Measurements from ENCODE around the gene MIPOL1. TPM values are rescaled to one million over a fixed set of nuclear protein-coding genes. Genes with fewer than 3 reads are reported as not detected.
A peak's percentile ranks its signal among the peaks of the same experiment; 100 is the strongest.

MIPOL1 gene
- total and polyA plus RNA-seq, 2 of the 13 experiments (the other 11 are each of a cell fraction or from before 2014, with no cell fraction given): 8.6 to 34.2 TPM

- TF ChIP-seq ZNF501 (CRISPR knock-in tag; IDR thresholded peaks at IDR 0.05): no peak
- no peak for TF ChIP-seq RXRB (CRISPR knock-in tag; IDR thresholded peaks at IDR 0.05; ENCODE audit: borderline replicate concordance)
- peak; percentile 19; the same call in 1 of the 2 replicates for TF ChIP-seq RXRA (CRISPR knock-in tag; IDR thresholded peaks at IDR 0.05)
- no peak for TF ChIP-seq FUBP1 (CRISPR knock-in tag; IDR thresholded peaks at IDR 0.05; ENCODE audit: borderline replicate concordance)
- TF ChIP-seq, protein P1, sequence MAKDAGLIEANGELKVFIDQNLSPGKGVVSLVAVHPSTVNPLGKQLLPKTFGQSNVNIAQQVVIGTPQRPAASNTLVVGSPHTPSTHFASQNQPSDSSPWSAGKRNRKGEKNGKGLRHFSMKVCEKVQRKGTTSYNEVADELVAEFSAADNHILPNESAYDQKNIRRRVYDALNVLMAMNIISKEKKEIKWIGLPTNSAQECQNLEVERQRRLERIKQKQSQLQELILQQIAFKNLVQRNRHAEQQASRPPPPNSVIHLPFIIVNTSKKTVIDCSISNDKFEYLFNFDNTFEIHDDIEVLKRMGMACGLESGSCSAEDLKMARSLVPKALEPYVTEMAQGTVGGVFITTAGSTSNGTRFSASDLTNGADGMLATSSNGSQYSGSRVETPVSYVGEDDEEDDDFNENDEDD (CRISPR knock-in tag; IDR thresholded peaks at IDR 0.05; ENCODE audit: borderline replicate concordance): no peak
- no peak for TF ChIP-seq RERE (CRISPR knock-in tag; IDR thresholded peaks at IDR 0.05; ENCODE audit: low read depth)
- TF ChIP-seq SETDB1 (CRISPR knock-in tag; IDR thresholded peaks at IDR 0.05; ENCODE audit: borderline replicate concordance): no peak
- TF ChIP-seq ZBTB1 (CRISPR knock-in tag; IDR thresholded peaks at IDR 0.05; ENCODE audit: borderline replicate concordance): no peak
- TF ChIP-seq, protein P2, sequence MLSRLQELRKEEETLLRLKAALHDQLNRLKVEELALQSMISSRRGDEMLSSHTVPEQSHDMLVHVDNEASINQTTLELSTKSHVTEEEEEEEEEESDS (CRISPR knock-in tag; IDR thresholded peaks at IDR 0.05; ENCODE audit: borderline replicate concordance): no peak
- no peak for TF ChIP-seq TBP (CRISPR knock-in tag; IDR thresholded peaks at IDR 0.05)
- no peak for TF ChIP-seq ZSCAN31 (CRISPR knock-in tag; IDR thresholded peaks at IDR 0.05; ENCODE audit: low read depth)
- no peak for TF ChIP-seq ZNF296 (CRISPR knock-in tag; conservative IDR thresholded peaks at IDR 0.05)
- no peak for TF ChIP-seq ELF3 (CRISPR knock-in tag; IDR thresholded peaks at IDR 0.05)
- TF ChIP-seq ZNF230 (CRISPR knock-in tag; IDR thresholded peaks at IDR 0.05): no peak
- no peak for TF ChIP-seq ASH2L (IDR thresholded peaks at IDR 0.05; ENCODE audit: insufficient read length, low read depth, low read length)
- TF ChIP-seq ZNF709 (CRISPR knock-in tag; IDR thresholded peaks at IDR 0.05): 0 out of 2 replicates have a peak, but pooled peaks have one; percentile 23
Observed at GRCh38 chr14:37585101-37585511, 387.4 kb downstream of the MIPOL1 start (continued).
